SK-N-SH (cell line): ENCODE measurements around the gene SFXN3. TPM values are rescaled to one million over a fixed set of nuclear protein-coding genes. Genes with fewer than 3 reads are reported as not detected.

Experiments
- CTCF ChIA-PET: fragments of 300-600, 350-600 bp; formaldehyde crosslinking; extraction: SDS; loops from one replicate; lab custom pipeline; 2021; lab: Yijun Ruan, JAX
- POLR2A ChIA-PET: fragments of 350-600 bp; sonication (Branson Sonifier 250); formaldehyde crosslinking; extraction: SDS; loops from one replicate; lab custom pipeline; 2020; ENCODE audit warnings: antibody characterized with exemption, inconsistent platforms; lab: Yijun Ruan, JAX
- DNase-seq: peaks from one replicate; pipeline ENCODE4 v3.0.0; 2012
- H2AFZ ChIP-seq: fragments of 200-600 bp; sonication (generic); 2 replicates; pipeline ENCODE4 v1.8.1; 2016; ENCODE audit warnings: antibody characterized with exemption, mild to moderate bottlenecking, low read depth
- H3F3A ChIP-seq: fragments of 200-600 bp; sonication (generic); replicated peaks from 2 replicates; pipeline ENCODE3; 2016; ENCODE audit warnings: antibody characterized with exemption, mild to moderate bottlenecking; ENCODE audit not compliant: insufficient read depth
- H3K27ac ChIP-seq, 2 experiments: fragments of 200-500 bp in 1 of 2; fragments of 200-600 bp in 1 of 2; sonication (Bioruptor generic) in 1 of 2; sonication (generic), shearing (Covaris generic) in 1 of 2; 2 replicates each; pipeline versions ENCODE4 v1.5.1 to v1.6.1; 2014 to 2016; ENCODE audit warnings: low read depth in 2 of 2, inconsistent platforms in 1 of 2, low read length in 1 of 2, mild to moderate bottlenecking in 1 of 2, mixed read lengths in 1 of 2
- H3K27me3 ChIP-seq: fragments of 200-600 bp; sonication (generic), shearing (Covaris generic); 2 replicates; pipeline ENCODE4 v1.6.1; 2016; ENCODE audit warnings: mixed run types; ENCODE audit not compliant: insufficient read depth
- H3K36me3 ChIP-seq, 2 experiments: fragments of 200-500 bp in 1 of 2; fragments of 200-600 bp in 1 of 2; sonication (Bioruptor generic) in 1 of 2; sonication (generic) in 1 of 2; replicated peaks in 1 of 2; 2 replicates each; pipeline versions ENCODE3 to v1.5.1; 2014 to 2016; ENCODE audit warnings: low read length in 1 of 2, mild to moderate bottlenecking in 1 of 2; ENCODE audit not compliant: insufficient read depth in 2 of 2, control insufficient read depth in 1 of 2
- H3K4me1 ChIP-seq, 2 experiments: fragments of 200-500 bp in 1 of 2; fragments of 200-600 bp in 1 of 2; sonication (Bioruptor generic) in 1 of 2; sonication (generic), shearing (Covaris generic) in 1 of 2; 2 replicates each; pipeline versions ENCODE4 v1.5.1 to v1.6.1; 2014 to 2016; ENCODE audit warnings: low read depth in 1 of 2, low read length in 1 of 2, mixed run types in 1 of 2; ENCODE audit not compliant: insufficient read depth in 2 of 2, control insufficient read depth in 1 of 2
- H3K4me2 ChIP-seq: fragments of 200-600 bp; sonication (generic), shearing (Covaris generic); 2 replicates; pipeline ENCODE4 v1.6.1; 2017; ENCODE audit warnings: mixed run types
- H3K4me3 ChIP-seq, 2 experiments: fragments of 200-500 bp in 1 of 2; fragments of 200-600 bp in 1 of 2; sonication (Bioruptor generic) in 1 of 2; sonication (generic), shearing (Covaris generic) in 1 of 2; 2 replicates each; pipeline versions ENCODE4 v1.5.1 to v1.8.1; 2014 to 2016; ENCODE audit warnings: low read depth in 2 of 2, inconsistent platforms in 1 of 2, low read length in 1 of 2, mild to moderate bottlenecking in 1 of 2, mixed read lengths in 1 of 2, moderate library complexity in 1 of 2
- H3K79me2 ChIP-seq: fragments of 200-600 bp; sonication (generic); 2 replicates; pipeline ENCODE4 v1.8.1; 2017; ENCODE audit warnings: mild to moderate bottlenecking; ENCODE audit not compliant: insufficient read depth
- H3K9ac ChIP-seq: fragments of 200-600 bp; sonication (generic); 2 replicates; pipeline ENCODE4 v1.6.1; 2017; ENCODE audit warnings: mixed run types
- H3K9me2 ChIP-seq: fragments of 200-600 bp; sonication (generic); 2 replicates; pipeline ENCODE4 v1.6.1; 2017; ENCODE audit warnings: mixed run types
- H3K9me3 ChIP-seq: fragments of 200-600 bp; sonication (generic); 2 replicates; pipeline ENCODE4 v1.6.1; 2017; ENCODE audit warnings: mixed run types, mild to moderate bottlenecking, moderate library complexity
- H4K20me1 ChIP-seq: fragments of 200-600 bp; sonication (generic); 2 replicates; pipeline ENCODE4 v1.6.1; 2017; ENCODE audit warnings: mild to moderate bottlenecking, mixed run types; ENCODE audit not compliant: insufficient read depth
- CHD2 ChIP-seq: fragments of 150-350 bp; IDR thresholded peaks from 2 replicates; pipeline ENCODE4 v1.6.1; 2018; ENCODE audit warnings: low read length; ENCODE audit not compliant: partially characterized antibody
- FOSL2 ChIP-seq: IDR thresholded peaks from 2 replicates; pipeline ENCODE4 v1.4.0; 2012; ENCODE audit warnings: low read depth, mild to moderate bottlenecking, moderate library complexity, borderline replicate concordance
- GABPA ChIP-seq: IDR thresholded peaks from 2 replicates; pipeline ENCODE4 v1.4.0; 2012; ENCODE audit warnings: low read depth, mild to moderate bottlenecking
- GATA2 ChIP-seq: sonication (generic); formaldehyde crosslinking; IDR thresholded peaks from 2 replicates; pipeline ENCODE4 v1.5.0; 2020; ENCODE audit warnings: mild to moderate bottlenecking, missing genetic modification reagents
- JUND ChIP-seq: IDR thresholded peaks from 2 replicates; pipeline ENCODE4 v1.4.0; 2012
- MAX ChIP-seq: IDR thresholded peaks from 2 replicates; pipeline ENCODE4 v1.4.0; 2012; ENCODE audit warnings: low read depth
- NFIC ChIP-seq: IDR thresholded peaks from 2 replicates; pipeline ENCODE4 v1.4.0; 2012; ENCODE audit warnings: borderline replicate concordance
- PBX3 ChIP-seq: IDR thresholded peaks from 2 replicates; pipeline ENCODE4; 2012
- RAD21 ChIP-seq: IDR thresholded peaks from 2 replicates; pipeline ENCODE4 v1.6.1; 2012; ENCODE audit warnings: mild to moderate bottlenecking, low read length
- RFX5 ChIP-seq: IDR thresholded peaks from 2 replicates; pipeline ENCODE4 v1.6.1; 2012; ENCODE audit warnings: mild to moderate bottlenecking, improper control_type of control experiment, low read length
- SMC3 ChIP-seq: IDR thresholded peaks from 2 replicates; pipeline ENCODE4 v1.6.1; 2012; ENCODE audit warnings: low read depth, low read length, improper control_type of control experiment
- TCF12 ChIP-seq: IDR thresholded peaks from 2 replicates; pipeline ENCODE4 v1.4.0; 2012
- WGBS: methylation state at CpG from one replicate; pipeline ENCODE4 v1.1.6; 2017; ENCODE audit warnings: low lambda C conversion rate; 5-methylcytosine and 5-hydroxymethylcytosine counted together
- polyA plus RNA-seq, 3 experiments: library from polyadenylated mRNA; depleted of rRNA; stranded (reverse); fragments of >200 nt; gene quantifications; 2 replicates each; pipeline ENCODE4 v1.2.3, GENCODE V29; 2012
- TF ChIP-seq, protein P1 (sequence below): fragments of 200-600 bp; sonication (generic); IDR thresholded peaks from 2 replicates; pipeline ENCODE4 v1.6.1; 2017; ENCODE audit warnings: antibody characterized with exemption, mild to moderate bottlenecking, moderate library complexity

The SFXN3 gene
- polyA plus RNA-seq, 1 of the 3 experiments (the other 2 are of a cell fraction), result 142 TPM

DNA sequence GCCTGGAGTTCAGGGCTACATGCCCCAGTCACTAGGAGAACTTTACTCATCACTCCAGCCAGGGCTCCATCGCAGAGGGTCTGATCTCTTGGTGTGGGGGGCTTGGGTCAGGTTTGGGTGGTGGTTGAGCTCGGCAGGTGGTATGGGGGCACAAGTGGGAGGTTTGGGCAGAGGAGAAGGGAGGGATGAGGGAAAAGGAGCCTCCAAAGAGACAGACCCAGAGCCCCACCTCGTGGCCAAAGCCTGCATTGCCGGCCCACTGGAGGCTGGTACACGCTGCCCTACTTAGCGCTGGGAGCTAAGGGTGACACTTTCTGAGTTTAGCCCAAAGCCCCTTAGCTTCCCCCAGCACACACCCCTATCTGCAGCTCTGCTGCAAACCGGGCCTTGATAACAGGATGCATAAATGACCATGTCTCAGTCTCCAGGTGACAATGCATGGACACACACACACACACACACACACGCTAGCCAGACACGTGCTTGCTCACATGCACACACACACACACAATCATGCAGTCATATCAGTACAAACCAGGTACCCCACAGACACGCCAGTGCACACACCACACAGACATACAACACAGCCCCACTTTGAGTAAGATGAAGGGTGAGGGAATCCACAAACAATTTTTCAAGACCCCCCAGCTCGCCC, 16.7 kb upstream of the SFXN3 start:
- Histone ChIP-seq H3K4me1 (peaks cover 8 to 19% of the 10 kb centered on the region in 2 experiments; a peak in 3 of 4 replicates), H4K20me1 (no peaks in the 10 kb centered on the region), H3K9ac (no peak overlapping the region), H3K36me3 (no peaks in the 10 kb centered on the region), H3K9me3 (no peaks in the 10 kb centered on the region), H3K27me3 (no peaks in the 10 kb centered on the region), H3K4me2 (peak overlapping the region; percentile 34), H2AFZ (no peak overlapping the region), H3K27ac (peak overlapping the region in 1 of 2 experiments; percentile 13; a peak in 1 of 4 replicates), H3K4me3 (peak overlapping the region in 1 of 2 experiments; percentile 21; a peak in 1 of 4 replicates), H3K9me2 (no peaks in the 10 kb centered on the region), H3F3A (peaks cover 18% of the 10 kb centered on the region), H3K79me2 (no peaks in the 10 kb centered on the region)
- TF ChIP-seq RFX5 (no peak), RAD21 (peak; percentile 89), SMC3 (peak; percentile 78), CHD2 (peak; percentile 13), GATA2 (CRISPR knock-in tag) (no peak)
- TF ChIP-seq, protein P1, sequence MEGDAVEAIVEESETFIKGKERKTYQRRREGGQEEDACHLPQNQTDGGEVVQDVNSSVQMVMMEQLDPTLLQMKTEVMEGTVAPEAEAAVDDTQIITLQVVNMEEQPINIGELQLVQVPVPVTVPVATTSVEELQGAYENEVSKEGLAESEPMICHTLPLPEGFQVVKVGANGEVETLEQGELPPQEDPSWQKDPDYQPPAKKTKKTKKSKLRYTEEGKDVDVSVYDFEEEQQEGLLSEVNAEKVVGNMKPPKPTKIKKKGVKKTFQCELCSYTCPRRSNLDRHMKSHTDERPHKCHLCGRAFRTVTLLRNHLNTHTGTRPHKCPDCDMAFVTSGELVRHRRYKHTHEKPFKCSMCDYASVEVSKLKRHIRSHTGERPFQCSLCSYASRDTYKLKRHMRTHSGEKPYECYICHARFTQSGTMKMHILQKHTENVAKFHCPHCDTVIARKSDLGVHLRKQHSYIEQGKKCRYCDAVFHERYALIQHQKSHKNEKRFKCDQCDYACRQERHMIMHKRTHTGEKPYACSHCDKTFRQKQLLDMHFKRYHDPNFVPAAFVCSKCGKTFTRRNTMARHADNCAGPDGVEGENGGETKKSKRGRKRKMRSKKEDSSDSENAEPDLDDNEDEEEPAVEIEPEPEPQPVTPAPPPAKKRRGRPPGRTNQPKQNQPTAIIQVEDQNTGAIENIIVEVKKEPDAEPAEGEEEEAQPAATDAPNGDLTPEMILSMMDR, result peak; percentile 95
- ChIA-PET CTCF (interaction anchor here (0.5 to 7.2 kb wide), 33 partner anchors 15 to 1037 kb away, joined by 3 to 443 read pairs (median 4); partner anchors contain the start of genes LZTS2, MRPL43, PDZD7 and SEMA4G), POLR2A (interaction anchor here (1.3 to 1.4 kb wide), 2 partner anchors 17 to 29 kb away, joined by 3 to 8 read pairs; no protein-coding TSS in a partner anchor)
- 14% methylated on average over 10 of the region's 11 CpGs for WGBS
- DNase-seq, result peak; percentile 85

DNA sequence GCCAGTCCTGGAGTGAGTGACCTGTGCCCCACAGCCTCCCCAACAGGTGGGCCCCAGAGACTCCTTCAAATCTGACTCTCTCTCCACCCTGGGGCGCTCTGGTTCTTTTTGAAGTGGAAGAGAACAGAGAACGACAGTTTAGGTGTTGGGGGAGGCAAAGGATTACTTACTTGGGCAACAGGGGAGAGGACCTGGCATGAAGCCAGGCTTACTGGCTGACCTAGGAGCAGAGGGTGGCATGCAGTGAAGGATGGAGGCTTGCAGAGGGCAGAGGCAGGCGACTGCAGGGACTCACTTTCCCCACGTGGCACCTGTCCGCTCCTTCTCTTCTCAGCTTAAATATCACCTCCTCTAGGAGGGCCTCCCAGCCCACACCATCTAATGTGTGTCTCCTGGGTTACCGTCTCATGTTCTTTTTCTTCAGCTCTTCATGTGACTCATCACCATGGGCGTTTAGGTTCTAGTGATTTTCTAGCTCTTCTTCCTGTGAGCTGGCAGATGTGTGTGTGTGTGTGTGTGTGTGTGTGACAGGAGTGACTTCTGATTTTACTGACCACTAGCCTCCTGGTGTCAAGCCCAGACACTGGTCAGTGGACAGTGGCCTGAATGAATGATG, 16.0 kb upstream of the SFXN3 start:
- H3K27ac ChIP-seq, result peak overlapping the region in 1 of 2 experiments; percentile 13; a peak in 1 of 4 replicates
- TF ChIP-seq FOSL2 (peak; percentile 75; the same call in 1 of the 2 replicates), JUND (no peak; the same call in 1 of the 2 replicates), PBX3 (peak; percentile 52), MAX (no peak), TCF12 (peak; percentile 43; the same call in 1 of the 2 replicates), NFIC (peak; percentile 52), GABPA (no peak)
- DNase-seq, result no peak
- peaks cover 8 to 19% of the 10 kb centered on the region in 2 experiments; a peak in 3 of 4 replicates for H3K4me1 ChIP-seq
- WGBS, result 42% methylated on average over 6 of the region's 7 CpGs
- ChIA-PET POLR2A (interaction anchor here (1.3 to 1.4 kb wide), 3 partner anchors 17 to 28 kb away, joined by 3 to 8 read pairs (median 5); no protein-coding TSS in a partner anchor), CTCF (interaction anchor here (0.5 to 7.2 kb wide), 28 partner anchors 15 to 394 kb away, joined by 3 to 443 read pairs (median 4); partner anchors contain the start of genes LZTS2, MRPL43, PDZD7 and SEMA4G)
- no peaks in the 10 kb centered on the region for H4K20me1 ChIP-seq
- H3K9me2 ChIP-seq, result no peaks in the 10 kb centered on the region
- peak overlapping the region; percentile 34 for H3K4me2 ChIP-seq
- no peaks in the 10 kb centered on the region for H3K27me3 ChIP-seq
- H3K36me3 ChIP-seq, result no peaks in the 10 kb centered on the region
- no peak overlapping the region for H3K4me3 ChIP-seq
- no peak overlapping the region for H2AFZ ChIP-seq
- no peaks in the 10 kb centered on the region for H3K79me2 ChIP-seq
- peaks cover 18% of the 10 kb centered on the region for H3F3A ChIP-seq
- no peaks in the 10 kb centered on the region for H3K9me3 ChIP-seq
- no peak overlapping the region for H3K9ac ChIP-seq
